NCI-H748 treated with DMSO at 0.1 percent for 48 hours (cell line): ENCODE data around the gene KDM8.
"Not testable (repeated sequence)": the region's sequence is repeated elsewhere in the genome, so short reads cannot be mapped to it uniquely, and the experiment has no call there.

Experiments
- DNase-seq: peaks from one replicate; lab custom pipeline; 2025; lab: John Stamatoyannopoulos, UW

Gene KDM8

GRCh38 chr16:27244363-27244755 is 41.0 kb downstream of the KDM8 start:
- DNase-seq = no peak

GRCh38 chr16:27245276-27246172 is 42.2 kb downstream of the KDM8 start:
- no peak for DNase-seq

GRCh38 chr16:27246439-27246838 is 43.1 kb downstream of the KDM8 start:
- DNase-seq = no peak

GRCh38 chr16:27247076-27247475 is 43.8 kb downstream of the KDM8 start:
- DNase-seq = not testable (repeated sequence)

GRCh38 chr16:27248036-27248435 is 44.7 kb downstream of the KDM8 start:
- no peak for DNase-seq

GRCh38 chr16:27248886-27249285 is 45.6 kb downstream of the KDM8 start:
- DNase-seq = not testable (repeated sequence)

- no peak for DNase-seq
Measured at GRCh38 chr16:27251541-27252205, 48.3 kb downstream of the KDM8 start.

- no peak for DNase-seq
Measured at GRCh38 chr16:27252206-27252585, 48.9 kb downstream of the KDM8 start.

GRCh38 chr16:27253526-27253930 is 50.2 kb downstream of the KDM8 start:
- DNase-seq = no peak

- no peak for DNase-seq
Measured at GRCh38 chr16:27254262-27254811, 51.0 kb downstream of the KDM8 start.

GRCh38 chr16:27256861-27257260 is 53.5 kb downstream of the KDM8 start:
- no peak for DNase-seq

GRCh38 chr16:27257271-27257670 is 53.9 kb downstream of the KDM8 start:
- no peak for DNase-seq

- no peak for DNase-seq
Measured at GRCh38 chr16:27258241-27258734, 55.0 kb downstream of the KDM8 start.

GRCh38 chr16:27259710-27260109 is 56.4 kb downstream of the KDM8 start:
- DNase-seq = no peak

- DNase-seq = not testable (repeated sequence)
Measured at GRCh38 chr16:27262904-27263423, 59.6 kb downstream of the KDM8 start.

- DNase-seq = no peak
Measured at GRCh38 chr16:27264151-27264550, 60.8 kb downstream of the KDM8 start.

GRCh38 chr16:27265982-27266381 is 62.7 kb downstream of the KDM8 start:
- DNase-seq = no peak

GRCh38 chr16:27267037-27267677 is 63.8 kb downstream of the KDM8 start:
- no peak for DNase-seq

- peak; percentile 41 for DNase-seq
Measured at GRCh38 chr16:27268376-27269299, 65.3 kb downstream of the KDM8 start, which contains the start of gene NSMCE1. Gene NSMCE1, minus strand, starts transcription at chr16:27268772. Its CDS starts 11,202 bp downstream, at chr16:27257570.

GRCh38 chr16:27269300-27270150 is 66.2 kb downstream of the KDM8 start:
- no peak for DNase-seq
